H9 (cell line): Measurements from ENCODE around the gene SAMHD1. TPM values are rescaled to one million over a fixed set of nuclear protein-coding genes. Genes with fewer than 3 reads are reported as not detected.

ENCODE experiments used
- DNase-seq: peaks from one replicate; pipeline ENCODE4 v3.0.0-alpha.2; 2017
- H2AFZ ChIP-seq: one replicate; pipeline ENCODE4 v1.6.1; 2013; ENCODE audit warnings: mild to moderate bottlenecking, low read length, control low read depth, moderate library complexity
- H2AK5ac ChIP-seq: 2 replicates; pipeline ENCODE4 v1.6.1; 2013; ENCODE audit warnings: low read length, control low read depth, mixed read lengths; ENCODE audit not compliant: insufficient read length
- H2BK120ac ChIP-seq: one replicate; pipeline ENCODE4 v1.6.1; 2013; ENCODE audit warnings: low read depth, mild to moderate bottlenecking, low read length, control low read depth, inconsistent platforms; ENCODE audit not compliant: poor library complexity, severe bottlenecking
- H2BK12ac ChIP-seq: 2 replicates; pipeline ENCODE4 v1.6.1; 2013; ENCODE audit warnings: low read length, control low read depth, mixed read lengths, low read depth; ENCODE audit not compliant: insufficient read length
- H2BK15ac ChIP-seq: 2 replicates; pipeline ENCODE4 v1.6.1; 2013; ENCODE audit warnings: low read depth, low read length, control low read depth
- H2BK20ac ChIP-seq: one replicate; pipeline ENCODE4 v1.6.1; 2013; ENCODE audit warnings: low read depth, mild to moderate bottlenecking, low read length, control low read depth, inconsistent platforms; ENCODE audit not compliant: poor library complexity, severe bottlenecking
- H2BK5ac ChIP-seq: 2 replicates; pipeline ENCODE4 v1.6.1; 2013; ENCODE audit warnings: low read length, control low read depth, mixed read lengths; ENCODE audit not compliant: insufficient read length
- H3K14ac ChIP-seq: 2 replicates; pipeline ENCODE4 v1.6.1; 2013; ENCODE audit warnings: low read length, control low read depth; ENCODE audit not compliant: insufficient read depth
- H3K18ac ChIP-seq: 2 replicates; pipeline ENCODE4 v1.6.1; 2013; ENCODE audit warnings: low read depth, mild to moderate bottlenecking, mixed read lengths, low read length, control low read depth; ENCODE audit not compliant: insufficient read length
- H3K23ac ChIP-seq: 2 replicates; pipeline ENCODE4 v1.6.1; 2013; ENCODE audit warnings: low read length, control low read depth, mixed read lengths, low read depth; ENCODE audit not compliant: insufficient read length
- H3K23me2 ChIP-seq: 2 replicates; pipeline ENCODE4 v1.6.1; 2013; ENCODE audit warnings: low read depth, mild to moderate bottlenecking, mixed read lengths, low read length, control low read depth; ENCODE audit not compliant: insufficient read length, poor library complexity, severe bottlenecking
- H3K27ac ChIP-seq: 2 replicates; pipeline ENCODE4 v1.5.1; 2013; ENCODE audit warnings: low read length, control low read depth, mixed read lengths, low read depth; ENCODE audit not compliant: insufficient read length
- H3K27me3 ChIP-seq: 2 replicates; pipeline ENCODE4 v1.6.1; 2013; ENCODE audit warnings: low read length, control low read depth, inconsistent platforms; ENCODE audit not compliant: insufficient read depth
- H3K4ac ChIP-seq: 2 replicates; pipeline ENCODE4 v1.6.1; 2013; ENCODE audit warnings: low read depth, mild to moderate bottlenecking, control low read depth, inconsistent platforms, low read length, moderate library complexity
- H3K4me1 ChIP-seq: 2 replicates; pipeline ENCODE4 v1.6.1; 2013; ENCODE audit warnings: low read length, control low read depth, inconsistent platforms; ENCODE audit not compliant: insufficient read depth
- H3K4me2 ChIP-seq: 2 replicates; pipeline ENCODE4 v1.6.1; 2013; ENCODE audit warnings: low read length, control low read depth, mixed read lengths; ENCODE audit not compliant: insufficient read length, insufficient read depth
- H3K56ac ChIP-seq: 2 replicates; pipeline ENCODE4 v1.6.1; 2013; ENCODE audit warnings: low read depth, mild to moderate bottlenecking, mixed read lengths, low read length, control low read depth; ENCODE audit not compliant: insufficient read length
- H3K79me1 ChIP-seq: 2 replicates; pipeline ENCODE4 v1.6.1; 2013; ENCODE audit warnings: low read depth, mild to moderate bottlenecking, moderate library complexity, low read length, control low read depth, inconsistent platforms; ENCODE audit not compliant: insufficient read depth, poor library complexity, severe bottlenecking
- H3K79me2 ChIP-seq: 2 replicates; pipeline ENCODE4 v1.6.1; 2013; ENCODE audit warnings: low read length, control low read depth, inconsistent platforms; ENCODE audit not compliant: insufficient read depth
- H3K9ac ChIP-seq: 2 replicates; pipeline ENCODE4 v1.6.1; 2013; ENCODE audit warnings: low read length, control low read depth, mixed read lengths; ENCODE audit not compliant: insufficient read length; ENCODE audit errors: extremely low read depth
- H3K9me3 ChIP-seq: one replicate; pipeline ENCODE4 v1.6.1; 2013; ENCODE audit warnings: low read depth, low read length, inconsistent platforms; ENCODE audit not compliant: control insufficient read depth
- H3T11ph ChIP-seq: one replicate; pipeline ENCODE4 v1.6.1; 2013; ENCODE audit warnings: mild to moderate bottlenecking, low read length, control low read depth, inconsistent platforms
- H4K20me1 ChIP-seq: one replicate; pipeline ENCODE4 v1.6.1; 2013; ENCODE audit not compliant: control insufficient read depth, insufficient read length, insufficient read depth
- H4K5ac ChIP-seq: 2 replicates; pipeline ENCODE4 v1.6.1; 2013; ENCODE audit warnings: low read depth, mild to moderate bottlenecking, mixed read lengths, low read length, control low read depth; ENCODE audit not compliant: insufficient read length
- H4K8ac ChIP-seq: replicated peaks from 2 replicates; pipeline ENCODE4 v1.6.1; 2013; ENCODE audit warnings: low read length, control low read depth, mixed read lengths, low read depth; ENCODE audit not compliant: insufficient read length
- H4K91ac ChIP-seq: 2 replicates; pipeline ENCODE4 v1.6.1; 2013; ENCODE audit warnings: low read depth, mild to moderate bottlenecking, moderate library complexity, mixed read lengths, low read length, control low read depth; ENCODE audit not compliant: insufficient read length
- H3K27ac Mint-ChIP-seq, 3 experiments: 2 replicates in 2 of 3; 3 replicates in 1 of 3; pipeline ENCODE4 v1.8.0; 2020 to 2021; ENCODE audit warnings: mixed read lengths in 3 of 3, mild to moderate bottlenecking in 1 of 3, moderate library complexity in 1 of 3
- H3K27me3 Mint-ChIP-seq: 2 replicates; pipeline ENCODE4 v1.8.0; 2021; ENCODE audit warnings: low read depth, mild to moderate bottlenecking, moderate library complexity, mixed read lengths
- H3K36me3 Mint-ChIP-seq, 3 experiments: 2 replicates in 2 of 3; 3 replicates in 1 of 3; pipeline ENCODE4 v1.8.0; 2020 to 2021; ENCODE audit warnings: low read depth in 3 of 3, mixed read lengths in 3 of 3; ENCODE audit not compliant: insufficient read depth in 1 of 3
- H3K4me1 Mint-ChIP-seq, 2 experiments: 2 replicates each; pipeline ENCODE4 v1.8.0; 2020; ENCODE audit warnings: mixed read lengths in 2 of 2
- H3K4me3 Mint-ChIP-seq, 2 experiments: 2 replicates in 1 of 2; 3 replicates in 1 of 2; pipeline ENCODE4 v1.8.0; 2020 to 2021; ENCODE audit warnings: mild to moderate bottlenecking in 2 of 2, mixed read lengths in 2 of 2, moderate library complexity in 1 of 2
- H3K9me3 Mint-ChIP-seq, 2 experiments: 2 replicates in 1 of 2; 3 replicates in 1 of 2; pipeline ENCODE4 v1.8.0; 2020; ENCODE audit warnings: mild to moderate bottlenecking in 2 of 2, mixed read lengths in 2 of 2, moderate library complexity in 1 of 2
- total RNA-seq: library from RNA; stranded (reverse); gene quantifications from 2 replicates; pipeline ENCODE4 v1.2.1, GENCODE V29; 2021
- TF ChIP-seq, protein P1 (sequence below): fragments of 200-600 bp; sonication (generic); conservative IDR thresholded peaks from 3 replicates; pipeline ENCODE4 v1.8.0; 2021; ENCODE audit warnings: antibody characterized with exemption, mild to moderate bottlenecking

Gene SAMHD1
- total RNA-seq, 1 experiment from 2014 or later: 53.1 TPM

DNA sequence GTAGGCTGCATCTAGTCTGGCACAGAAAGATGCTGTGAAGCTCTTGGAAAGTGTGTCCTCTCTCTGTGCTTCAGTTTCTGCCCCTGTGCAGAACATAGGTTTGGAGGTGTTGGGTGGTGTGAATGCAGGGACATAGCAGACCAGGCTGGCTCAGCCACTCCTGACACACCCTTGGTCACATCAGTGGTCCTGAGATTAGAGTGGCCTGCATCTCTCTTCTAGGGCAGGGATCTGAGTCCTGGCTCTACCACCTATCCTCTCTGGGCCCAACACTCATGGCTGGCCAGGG, 85.7 kb downstream of the SAMHD1 start:
- H2BK15ac ChIP-seq: no peak overlapping the region
- no peak overlapping the region for H3K9ac ChIP-seq

More for the DNA sequence above, 85.7 kb downstream of the SAMHD1 start:
- Histone ChIP-seq H3K79me1 (no peaks in the 10 kb centered on the region), H3K27ac (no peak overlapping the region), H4K8ac (no peak overlapping the region), H3K4ac (no peak overlapping the region), H2BK12ac (no peak overlapping the region), H3K23ac (no peak overlapping the region), H2BK5ac (no peak overlapping the region), H4K20me1 (no peaks in the 10 kb centered on the region), H3K9me3 (no peaks in the 10 kb centered on the region), H4K5ac (no peak overlapping the region), H4K91ac (no peak overlapping the region), H3K79me2 (no peaks in the 10 kb centered on the region), H3K27me3 (no peaks in the 10 kb centered on the region), H2AK5ac (no peak overlapping the region), H2AFZ (no peak overlapping the region), H2BK120ac (no peak overlapping the region), H2BK20ac (no peak overlapping the region), H3K4me1 (peaks cover 2% of the 10 kb centered on the region; the same call in 1 of the 2 replicates), H3T11ph (no peak overlapping the region), H3K18ac (no peak overlapping the region), H3K4me2 (no peak overlapping the region), H3K56ac (no peak overlapping the region), H3K14ac (no peak overlapping the region), H3K23me2 (peaks cover 3% of the 10 kb centered on the region)
- Mint-ChIP-seq H3K36me3 (peaks cover 0 to 5% (median 0%) of the 10 kb centered on the region in 3 experiments; a peak in 1 of 7 replicates), H3K27me3 (peaks cover 30% of the 10 kb centered on the region), H3K27ac (no peak overlapping the region), H3K4me1 (peaks cover 21 to 28% of the 10 kb centered on the region in 2 experiments), H3K4me3 (no peak overlapping the region; a peak in 2 of 5 replicates), H3K9me3 (no peaks in the 10 kb centered on the region)
- no peak for DNase-seq
- TF ChIP-seq, protein P1, sequence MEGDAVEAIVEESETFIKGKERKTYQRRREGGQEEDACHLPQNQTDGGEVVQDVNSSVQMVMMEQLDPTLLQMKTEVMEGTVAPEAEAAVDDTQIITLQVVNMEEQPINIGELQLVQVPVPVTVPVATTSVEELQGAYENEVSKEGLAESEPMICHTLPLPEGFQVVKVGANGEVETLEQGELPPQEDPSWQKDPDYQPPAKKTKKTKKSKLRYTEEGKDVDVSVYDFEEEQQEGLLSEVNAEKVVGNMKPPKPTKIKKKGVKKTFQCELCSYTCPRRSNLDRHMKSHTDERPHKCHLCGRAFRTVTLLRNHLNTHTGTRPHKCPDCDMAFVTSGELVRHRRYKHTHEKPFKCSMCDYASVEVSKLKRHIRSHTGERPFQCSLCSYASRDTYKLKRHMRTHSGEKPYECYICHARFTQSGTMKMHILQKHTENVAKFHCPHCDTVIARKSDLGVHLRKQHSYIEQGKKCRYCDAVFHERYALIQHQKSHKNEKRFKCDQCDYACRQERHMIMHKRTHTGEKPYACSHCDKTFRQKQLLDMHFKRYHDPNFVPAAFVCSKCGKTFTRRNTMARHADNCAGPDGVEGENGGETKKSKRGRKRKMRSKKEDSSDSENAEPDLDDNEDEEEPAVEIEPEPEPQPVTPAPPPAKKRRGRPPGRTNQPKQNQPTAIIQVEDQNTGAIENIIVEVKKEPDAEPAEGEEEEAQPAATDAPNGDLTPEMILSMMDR: no peak
